H1 (cell line): ENCODE data around the gene PAWR. TPM values are rescaled to one million over a fixed set of nuclear protein-coding genes. Genes with fewer than 3 reads are reported as not detected.

Experiments
- CTCF ChIA-PET: fragments of 300-600 bp; sonication (Branson Sonifier 250); formaldehyde crosslinking; loops from one replicate; lab custom pipeline; 2021; ENCODE audit not compliant: partially characterized antibody; lab: Charles Lee
- POLR2A ChIA-PET: fragments of 300-600 bp; sonication (Branson Sonifier 250); formaldehyde crosslinking; loops from one replicate; lab custom pipeline; 2021; ENCODE audit warnings: inconsistent platforms; ENCODE audit not compliant: partially characterized antibody; lab: Charles Lee
- DNase-seq, 2 experiments: peaks; one replicate each; pipeline versions ENCODE4 v3.0.0 to v3.0.0-alpha.2; 2010 to 2022; ENCODE audit warnings: low spot score in 2 of 2, low read depth in 1 of 2, mixed read lengths in 1 of 2
- FAIRE-seq: peaks from 2 replicates; lab custom pipeline; 2011; peaks lifted over from hg19 to GRCh38; lab: Jason Lieb, UNC
- H2AFZ ChIP-seq: 2 replicates; pipeline ENCODE4 v1.8.1; 2012; ENCODE audit warnings: low read length, inconsistent platforms
- H2AK5ac ChIP-seq: 2 replicates; pipeline ENCODE4 v1.6.1; 2013; ENCODE audit warnings: low read depth, low read length
- H2BK120ac ChIP-seq: replicated peaks from 2 replicates; pipeline ENCODE3; 2013; ENCODE audit warnings: low read depth, low read length, inconsistent platforms
- H2BK12ac ChIP-seq: 2 replicates; pipeline ENCODE4 v1.6.1; 2013; ENCODE audit warnings: low read depth, low read length
- H2BK15ac ChIP-seq: 2 replicates; pipeline ENCODE4 v1.6.1; 2013; ENCODE audit warnings: low read length
- H2BK20ac ChIP-seq: 2 replicates; pipeline ENCODE4 v1.6.1; 2013; ENCODE audit warnings: low read length
- H2BK5ac ChIP-seq: 2 replicates; pipeline ENCODE4 v1.6.1; 2013; ENCODE audit warnings: low read depth, low read length
- H3K14ac ChIP-seq: 2 replicates; pipeline ENCODE4 v1.6.1; 2013; ENCODE audit warnings: inconsistent platforms; ENCODE audit not compliant: insufficient read length
- H3K18ac ChIP-seq: 2 replicates; pipeline ENCODE4 v1.6.1; 2013; ENCODE audit warnings: low read length; ENCODE audit errors: extremely low read depth
- H3K23ac ChIP-seq: 2 replicates; pipeline ENCODE4 v1.6.1; 2013; ENCODE audit warnings: inconsistent platforms; ENCODE audit not compliant: insufficient read length
- H3K23me2 ChIP-seq: 2 replicates; pipeline ENCODE4 v1.6.1; 2013; ENCODE audit warnings: low read depth, low read length
- H3K27ac ChIP-seq: 2 replicates; pipeline ENCODE4 v1.6.1; 2011; ENCODE audit warnings: low read depth, low read length, inconsistent platforms
- H3K27me3 ChIP-seq, 4 experiments: replicated peaks in 1 of 4; 1 replicate in 1 of 4; 2 replicates in 3 of 4; pipeline versions ENCODE4 v1.6.1 to v1.8.1; 2011 to 2013; ENCODE audit warnings: low read length in 3 of 4, mild to moderate bottlenecking in 3 of 4, inconsistent platforms in 2 of 4, mixed read lengths in 2 of 4, moderate library complexity in 1 of 4; ENCODE audit not compliant: control insufficient read depth in 3 of 4, insufficient read depth in 3 of 4; ENCODE audit errors: extremely low read depth in 1 of 4
- H3K36me3 ChIP-seq, 4 experiments: 2 replicates each; pipeline versions ENCODE4 v1.6.1 to v1.8.1; 2011 to 2013; ENCODE audit warnings: mild to moderate bottlenecking in 4 of 4, low read length in 3 of 4, moderate library complexity in 2 of 4, control low read depth in 1 of 4, inconsistent platforms in 1 of 4; ENCODE audit not compliant: insufficient read depth in 4 of 4, control insufficient read depth in 2 of 4
- H3K4ac ChIP-seq: replicated peaks from 2 replicates; pipeline ENCODE3; 2013; ENCODE audit warnings: low read length, low read depth, mixed read lengths, inconsistent platforms; ENCODE audit not compliant: insufficient read length
- H3K4me1 ChIP-seq, 4 experiments: replicated peaks in 1 of 4; 1 replicate in 1 of 4; 2 replicates in 3 of 4; pipeline versions ENCODE4 v1.6.1 to v1.8.1; 2011 to 2013; ENCODE audit warnings: low read length in 3 of 4, inconsistent platforms in 2 of 4, mixed read lengths in 1 of 4; ENCODE audit not compliant: insufficient read depth in 4 of 4, control insufficient read depth in 3 of 4
- H3K4me2 ChIP-seq, 2 experiments: 2 replicates each; pipeline versions ENCODE4 v1.6.1 to v1.8.1; 2011 to 2013; ENCODE audit warnings: low read depth in 2 of 2, low read length in 2 of 2, control low read depth in 1 of 2, inconsistent platforms in 1 of 2, mild to moderate bottlenecking in 1 of 2; ENCODE audit not compliant: insufficient read depth in 1 of 2
- H3K4me3 ChIP-seq, 4 experiments: fragments of 200-600, 300-600 bp in 1 of 4; sonication (generic), shearing (Covaris generic), sonication (Bioruptor Twin) in 1 of 4; 2 replicates each; pipeline versions ENCODE4 v1.5.1 to v1.8.1; 2011 to 2016; ENCODE audit warnings: low read length in 4 of 4, low read depth in 3 of 4, control low read depth in 2 of 4, inconsistent platforms in 2 of 4, mild to moderate bottlenecking in 2 of 4, mixed read lengths in 1 of 4, moderate library complexity in 1 of 4; ENCODE audit not compliant: insufficient read depth in 2 of 4; ENCODE audit errors: extremely low read depth in 1 of 4
- H3K56ac ChIP-seq: replicated peaks from 2 replicates; pipeline ENCODE3; 2013; ENCODE audit warnings: low read depth, mild to moderate bottlenecking, mixed read lengths, low read length, inconsistent platforms; ENCODE audit not compliant: insufficient read length
- H3K79me1 ChIP-seq: 2 replicates; pipeline ENCODE4 v1.6.1; 2013; ENCODE audit warnings: low read depth, low read length, control low read depth
- H3K79me2 ChIP-seq, 2 experiments: 2 replicates each; pipeline versions ENCODE4 v1.6.1 to v1.8.1; 2012 to 2013; ENCODE audit warnings: low read length in 2 of 2, mild to moderate bottlenecking in 2 of 2, inconsistent platforms in 1 of 2; ENCODE audit not compliant: insufficient read depth in 2 of 2, control insufficient read depth in 1 of 2
- H3K9ac ChIP-seq, 4 experiments: replicated peaks in 1 of 4; 1 replicate in 1 of 4; 2 replicates in 3 of 4; pipeline versions ENCODE4 v1.6.1 to v1.8.1; 2011 to 2013; ENCODE audit warnings: low read depth in 3 of 4, low read length in 3 of 4, control low read depth in 2 of 4, mild to moderate bottlenecking in 2 of 4, moderate library complexity in 2 of 4, inconsistent platforms in 1 of 4; ENCODE audit errors: extremely low read depth in 1 of 4
- H3K9me3 ChIP-seq, 2 experiments: 2 replicates each; pipeline versions ENCODE4 v1.6.1 to v1.8.1; 2012 to 2013; ENCODE audit warnings: mild to moderate bottlenecking in 2 of 2, moderate library complexity in 2 of 2, control low read depth in 1 of 2, inconsistent platforms in 1 of 2, low read depth in 1 of 2, low read length in 1 of 2, mixed read lengths in 1 of 2; ENCODE audit not compliant: insufficient read depth in 2 of 2
- H4K20me1 ChIP-seq, 2 experiments: replicated peaks in 1 of 2; 2 replicates each; pipeline versions ENCODE3 to v1.8.1; 2011 to 2013; ENCODE audit warnings: inconsistent platforms in 2 of 2, low read length in 2 of 2, mild to moderate bottlenecking in 1 of 2; ENCODE audit not compliant: insufficient read depth in 2 of 2, control insufficient read depth in 1 of 2
- H4K5ac ChIP-seq: 2 replicates; pipeline ENCODE4 v1.6.1; 2013; ENCODE audit warnings: low read length, low read depth, mixed read lengths, inconsistent platforms; ENCODE audit not compliant: insufficient read length
- H4K8ac ChIP-seq: 2 replicates; pipeline ENCODE4 v1.8.0; 2013; ENCODE audit warnings: mild to moderate bottlenecking, moderate library complexity, low read length, inconsistent platforms; ENCODE audit not compliant: insufficient read depth; ENCODE audit errors: extremely low read depth
- H4K91ac ChIP-seq: replicated peaks from 2 replicates; pipeline ENCODE3; 2013; ENCODE audit warnings: low read length, mixed read lengths, inconsistent platforms; ENCODE audit not compliant: insufficient read length
- ASH2L ChIP-seq: fragments of 200-600, 300-600 bp; sonication (generic); IDR thresholded peaks from one replicate; pipeline ENCODE4 v1.7.1; 2017; ENCODE audit warnings: low read length
- ATF2 ChIP-seq: IDR thresholded peaks from 2 replicates; pipeline ENCODE4 v1.6.1; 2012; ENCODE audit warnings: low read length, inconsistent platforms
- CREB1 ChIP-seq: IDR thresholded peaks from 2 replicates; pipeline ENCODE4 v1.6.1; 2012; ENCODE audit warnings: inconsistent platforms
- CTBP2 ChIP-seq: IDR thresholded peaks from 2 replicates; pipeline ENCODE4 v1.7.0; 2011; ENCODE audit warnings: borderline replicate concordance, mild to moderate bottlenecking, moderate library complexity, mixed read lengths, low read length; ENCODE audit not compliant: insufficient read depth, insufficient read length
- EGR1 ChIP-seq: IDR thresholded peaks from 2 replicates; pipeline ENCODE4 v1.6.1; 2011; ENCODE audit warnings: low read depth, low read length, borderline replicate concordance
- RNF2 ChIP-seq: fragments of 200-900, 300-1000 bp; sonication (generic); IDR thresholded peaks from 2 replicates; pipeline ENCODE4 v1.7.1; 2016; ENCODE audit warnings: borderline replicate concordance, low read depth, mild to moderate bottlenecking, antibody characterized with exemption, low read length; ENCODE audit not compliant: poor library complexity, severe bottlenecking; ENCODE audit errors: missing control alignments
- SP4 ChIP-seq: IDR thresholded peaks from 2 replicates; pipeline ENCODE4 v1.6.1; 2012; ENCODE audit warnings: low read length, inconsistent platforms
- TAF1 ChIP-seq: IDR thresholded peaks from 2 replicates; pipeline ENCODE4 v1.6.1; 2011; ENCODE audit warnings: mild to moderate bottlenecking, low read depth, low read length
- YY1 ChIP-seq: IDR thresholded peaks from 2 replicates; pipeline ENCODE4 v1.6.1; 2011; ENCODE audit warnings: low read depth, mild to moderate bottlenecking, low read length
- WGBS, 2 experiments: shearing (Covaris generic) in 1 of 2; methylation state at CpG; one replicate each; pipeline versions ENCODE4 v1.1.6 to v1.1.7; 2013 to 2015; ENCODE audit warnings: low lambda C conversion rate in 2 of 2, mixed read lengths in 2 of 2, inconsistent platforms in 1 of 2, low coverage in 1 of 2, missing lambda C conversion rate in 1 of 2; ENCODE audit not compliant: insufficient replicate concordance in 2 of 2, insufficient coverage in 1 of 2, insufficient read length in 1 of 2; ENCODE audit errors: extremely low coverage in 1 of 2, missing lambda C conversion rate in 1 of 2; 5-methylcytosine and 5-hydroxymethylcytosine counted together
- polyA plus RNA-seq, 7 experiments: library from polyadenylated mRNA; depleted of rRNA in 3 of 7; stranded (reverse) in 5 of 7; unstranded in 2 of 7; fragments of >200 nt in 5 of 7; fragments of 200-250 nt in 2 of 7; gene quantifications; 1 replicate in 5 of 7; 2 replicates in 1 of 7; 4 replicates in 1 of 7; pipeline versions ENCODE4 v1.2.1 to v1.2.3, GENCODE V29; 2011 to 2013; ENCODE audit warnings: missing spikeins in 2 of 7, mixed read lengths in 2 of 7
- total RNA-seq: library from RNA; stranded (reverse); fragmentation: NEBNext Ultra II Directional; extraction: Animal tissue kit (Norgen Biotek cat#: 25700); gene quantifications from 2 replicates; pipeline ENCODE4 v1.2.1, GENCODE V29; 2021

The PAWR gene
- total and polyA plus RNA-seq, 2 of the 8 experiments (the other 6 are each of a cell fraction or from before 2014, with no cell fraction given), result 28.3 to 327 TPM

GRCh38 chr12:79698966-79699365 lies 8.2 kb upstream of the PAWR start:
- H3K9me3 ChIP-seq, result no peaks in the 10 kb centered on the region
- no peaks in the 10 kb centered on the region for H3K4me1 ChIP-seq
- H4K8ac ChIP-seq, result no peak overlapping the region
- H3K23ac ChIP-seq, result no peak overlapping the region
- H3K79me2 ChIP-seq, result no peaks in the 10 kb centered on the region
- H3K56ac ChIP-seq, result no peak overlapping the region
- no peak overlapping the region for H3K9ac ChIP-seq
- H3K18ac ChIP-seq, result no peak overlapping the region
- H3K4me2 ChIP-seq, result no peak overlapping the region
- H3K23me2 ChIP-seq, result no peaks in the 10 kb centered on the region; the same call in 1 of the 2 replicates
- no peak overlapping the region for H2BK15ac ChIP-seq
- TF ChIP-seq CREB1, result no peak
- no peak for TF ChIP-seq ASH2L
- TF ChIP-seq SP4, result no peak
- no peak for TF ChIP-seq TAF1
- TF ChIP-seq CTBP2, result no peak
- TF ChIP-seq YY1, result no peak
- no peak for TF ChIP-seq EGR1
- TF ChIP-seq ATF2, result no peak
- TF ChIP-seq RNF2, result no peak
- WGBS, 2 experiments, result 93% methylated on average over 3 of the region's 3 CpGs; no CpG with 5 or more reads in 1 of the 2 experiments
- DNase-seq, result no peak
- no peak overlapping the region for H2BK20ac ChIP-seq
- CTCF ChIA-PET, result interaction anchor here (0.6 to 1.9 kb wide), 5 partner anchors 13 to 187 kb away, joined by 3 to 4 read pairs (median 3); no protein-coding TSS in a partner anchor
- H3K4me3 ChIP-seq, result no peak overlapping the region
- no peak overlapping the region for H4K5ac ChIP-seq
- no peaks in the 10 kb centered on the region for H3K27me3 ChIP-seq
- no peaks in the 10 kb centered on the region for H4K20me1 ChIP-seq
- POLR2A ChIA-PET, result no interaction called here
- FAIRE-seq, result no peak
- H3K27ac ChIP-seq, result no peak overlapping the region
- no peak overlapping the region for H2AFZ ChIP-seq
- no peak overlapping the region for H2BK5ac ChIP-seq
- no peak overlapping the region for H2BK12ac ChIP-seq
- H2AK5ac ChIP-seq, result no peak overlapping the region
- H3K36me3 ChIP-seq, result no peaks in the 10 kb centered on the region
- no peak overlapping the region for H3K4ac ChIP-seq
- no peak overlapping the region for H3K14ac ChIP-seq
- H2BK120ac ChIP-seq, result no peak overlapping the region
- no peak overlapping the region for H4K91ac ChIP-seq
- H3K79me1 ChIP-seq, result no peaks in the 10 kb centered on the region
